Adrenal gland (tissue), 5 donors: Measurements from ENCODE around the gene PALS2.

ENCODE experiments used
- POLR2A ChIP-seq, 2 donors: fragments of 450-650 bp; IDR thresholded peaks; one replicate each; pipeline ENCODE4 v1.6.1; 2017; ENCODE audit warnings: antibody characterized with exemption in 2 of 2, mild to moderate bottlenecking in 2 of 2, moderate library complexity in 1 of 2
- TF ChIP-seq, protein P1 (sequence below), 6 experiments: fragments of 450-650 bp in 4 of 6; fragments of 200-600 bp in 2 of 6; sonication (generic) in 1 of 6; IDR thresholded peaks; 1 replicate in 5 of 6; 2 replicates in 1 of 6; pipeline versions ENCODE4 v1.5.1 to v1.8.0; 2016 to 2021; ENCODE audit warnings: antibody characterized with exemption in 6 of 6, mild to moderate bottlenecking in 2 of 6, moderate library complexity in 1 of 6
- donor health status: DM: no; HTN: no; CAD: no.

DNA sequence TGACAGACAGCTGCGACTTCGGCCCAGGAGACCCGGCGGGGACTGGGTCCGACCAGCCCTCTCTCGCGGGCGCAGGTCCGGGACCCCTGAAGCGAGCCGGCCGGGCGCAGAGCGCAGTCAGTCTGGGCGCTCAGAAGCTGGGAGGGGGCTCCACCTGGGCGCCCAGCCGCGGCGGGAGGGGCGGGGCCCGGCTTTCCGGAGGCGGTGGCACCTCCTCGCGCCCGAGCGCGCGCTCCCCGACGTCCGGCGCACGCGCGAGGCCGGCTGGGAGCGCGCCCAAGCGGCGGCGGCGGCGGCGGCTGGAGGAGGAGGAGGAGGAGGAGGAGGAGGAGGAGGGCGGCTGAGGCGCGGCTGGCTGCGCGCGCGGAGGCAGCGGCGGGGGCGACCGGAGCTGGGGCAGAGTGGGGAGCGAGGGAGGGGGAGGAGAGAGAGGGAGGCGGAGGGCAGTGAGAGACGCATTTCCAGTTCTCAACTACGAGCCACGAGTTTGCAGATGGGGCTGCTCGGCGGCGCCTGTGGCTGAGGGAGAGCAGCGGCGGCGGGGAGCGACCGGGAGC lies at the start of gene PALS2:
- TF ChIP-seq, protein P1, sequence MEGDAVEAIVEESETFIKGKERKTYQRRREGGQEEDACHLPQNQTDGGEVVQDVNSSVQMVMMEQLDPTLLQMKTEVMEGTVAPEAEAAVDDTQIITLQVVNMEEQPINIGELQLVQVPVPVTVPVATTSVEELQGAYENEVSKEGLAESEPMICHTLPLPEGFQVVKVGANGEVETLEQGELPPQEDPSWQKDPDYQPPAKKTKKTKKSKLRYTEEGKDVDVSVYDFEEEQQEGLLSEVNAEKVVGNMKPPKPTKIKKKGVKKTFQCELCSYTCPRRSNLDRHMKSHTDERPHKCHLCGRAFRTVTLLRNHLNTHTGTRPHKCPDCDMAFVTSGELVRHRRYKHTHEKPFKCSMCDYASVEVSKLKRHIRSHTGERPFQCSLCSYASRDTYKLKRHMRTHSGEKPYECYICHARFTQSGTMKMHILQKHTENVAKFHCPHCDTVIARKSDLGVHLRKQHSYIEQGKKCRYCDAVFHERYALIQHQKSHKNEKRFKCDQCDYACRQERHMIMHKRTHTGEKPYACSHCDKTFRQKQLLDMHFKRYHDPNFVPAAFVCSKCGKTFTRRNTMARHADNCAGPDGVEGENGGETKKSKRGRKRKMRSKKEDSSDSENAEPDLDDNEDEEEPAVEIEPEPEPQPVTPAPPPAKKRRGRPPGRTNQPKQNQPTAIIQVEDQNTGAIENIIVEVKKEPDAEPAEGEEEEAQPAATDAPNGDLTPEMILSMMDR (IDR thresholded peaks at IDR 0.05), result no peak
- peak in 1 of 2 donors; percentile 39 for TF ChIP-seq POLR2A (IDR thresholded peaks at IDR 0.05)
